Skeletal muscle tissue (tissue), 4 donors: Measurements from ENCODE around the gene SASH1. TPM values are rescaled to one million over a fixed set of nuclear protein-coding genes. Genes with fewer than 3 reads are reported as not detected.

Experiments used
- H3K27ac ChIP-seq: one replicate; pipeline ENCODE4 v1.7.0; 2013; ENCODE audit warnings: mild to moderate bottlenecking, low read depth, low read length, inconsistent platforms
- H3K27me3 ChIP-seq, 3 donors: one replicate each; pipeline ENCODE4 v1.7.0; 2013; ENCODE audit warnings: low read length in 3 of 3; ENCODE audit not compliant: control insufficient read depth in 3 of 3, insufficient read depth in 3 of 3
- H3K36me3 ChIP-seq, 3 donors: one replicate each; pipeline ENCODE4 v1.7.0; 2013; ENCODE audit warnings: low read length in 3 of 3; ENCODE audit not compliant: control insufficient read depth in 3 of 3, insufficient read depth in 3 of 3
- H3K4me1 ChIP-seq, 3 donors: one replicate each; pipeline ENCODE4 v1.7.0; 2013; ENCODE audit warnings: low read length in 3 of 3, mild to moderate bottlenecking in 3 of 3; ENCODE audit not compliant: control insufficient read depth in 3 of 3, insufficient read depth in 3 of 3
- H3K4me3 ChIP-seq, 3 donors: one replicate each; pipeline ENCODE4 v1.7.0; 2013; ENCODE audit warnings: low read length in 3 of 3
- H3K9ac ChIP-seq, 3 donors: one replicate each; pipeline ENCODE4 v1.7.0; 2013; ENCODE audit warnings: low read length in 3 of 3, mild to moderate bottlenecking in 3 of 3, moderate library complexity in 2 of 3, low read depth in 1 of 3
- H3K9me3 ChIP-seq, 3 donors: one replicate each; pipeline ENCODE4 v1.7.0; 2013; ENCODE audit warnings: low read length in 3 of 3; ENCODE audit not compliant: control insufficient read depth in 3 of 3
- total RNA-seq: library from RNA; depleted of rRNA; stranded (reverse); fragments of >200 nt; gene quantifications from one replicate; pipeline ENCODE4 v1.2.3, GENCODE V29; 2014
- donor health status: Osteomylitis.

The SASH1 gene
- total RNA-seq, 1 donor from 2014 or later = 85.1 TPM

DNA sequence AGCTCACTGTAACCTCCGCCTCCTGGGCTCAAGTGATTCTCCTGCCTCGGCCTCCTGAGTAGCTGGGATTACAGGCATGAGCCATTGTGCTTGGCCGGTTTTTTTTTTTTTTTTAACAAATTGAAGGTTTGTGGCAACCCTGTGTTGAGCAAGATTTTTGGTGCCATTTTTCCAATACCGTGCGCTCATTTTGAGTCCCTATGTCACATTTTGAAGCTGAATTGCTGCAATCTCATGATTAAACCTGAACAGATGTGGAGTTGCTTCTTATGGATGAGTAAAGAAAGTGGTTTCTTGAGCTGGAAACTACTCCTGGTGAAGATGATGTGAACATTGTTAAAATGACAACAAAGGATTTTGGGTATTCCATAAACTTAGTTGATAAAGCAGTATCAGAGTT is 16.6 kb downstream of the SASH1 start:
- H3K4me1 ChIP-seq = peaks cover 0 to 12% (median 6%) of the 10 kb centered on the region in 3 donors
- no peaks in the 10 kb centered on the region for H3K27me3 ChIP-seq
- no peak overlapping the region for H3K27ac ChIP-seq
- no peak overlapping the region for H3K9ac ChIP-seq
- no peaks in the 10 kb centered on the region for H3K9me3 ChIP-seq
- H3K4me3 ChIP-seq = no peak overlapping the region
- H3K36me3 ChIP-seq = no peaks in the 10 kb centered on the region

DNA sequence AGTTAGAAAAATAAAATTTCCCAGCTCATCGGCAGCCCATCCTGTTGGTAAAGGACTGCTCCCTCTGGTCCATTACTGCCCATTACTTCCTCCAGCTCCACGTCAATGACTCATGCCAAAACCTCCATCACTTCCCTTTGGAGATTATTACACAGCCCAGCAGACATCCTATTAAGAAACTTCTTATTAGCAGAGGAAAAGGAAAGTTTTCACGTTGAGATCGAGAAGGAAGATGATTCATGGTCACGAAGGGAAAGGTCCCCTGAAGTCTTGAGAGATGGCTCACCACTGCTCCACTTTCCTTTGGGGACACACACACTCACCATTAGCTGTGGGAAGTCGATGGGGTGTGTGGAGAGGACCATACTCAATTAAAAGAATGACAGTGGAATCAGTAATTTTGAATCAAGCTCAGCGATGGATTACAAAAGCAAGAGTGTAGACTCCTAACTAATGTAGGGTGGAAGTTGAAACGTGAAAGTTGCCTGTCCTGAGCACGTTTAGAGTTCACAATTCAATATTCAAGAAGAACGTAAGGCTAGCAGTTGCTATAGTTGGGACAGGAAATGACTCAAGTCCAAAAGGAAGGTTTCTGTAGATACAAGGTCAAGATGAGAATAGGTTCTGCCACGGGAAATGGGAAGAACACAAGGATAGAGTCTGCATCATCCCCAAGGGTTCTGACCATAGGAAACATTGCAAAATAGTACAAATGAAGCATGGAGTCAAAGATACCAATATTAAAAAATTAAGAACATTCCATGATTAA is 21.6 kb downstream of the SASH1 start:
- Histone ChIP-seq H3K4me3 (no peak overlapping the region), H3K27me3 (no peaks in the 10 kb centered on the region), H3K4me1 (peaks cover 0 to 18% (median 13%) of the 10 kb centered on the region in 3 donors), H3K9ac (no peak overlapping the region), H3K9me3 (no peaks in the 10 kb centered on the region), H3K27ac (peak overlapping the region; percentile 58), H3K36me3 (no peaks in the 10 kb centered on the region)

- H3K9ac ChIP-seq = no peak overlapping the region
- no peaks in the 10 kb centered on the region for H3K36me3 ChIP-seq
- H3K27me3 ChIP-seq = no peaks in the 10 kb centered on the region
- peaks cover 0 to 18% (median 13%) of the 10 kb centered on the region in 3 donors for H3K4me1 ChIP-seq
- H3K9me3 ChIP-seq = no peaks in the 10 kb centered on the region
- H3K4me3 ChIP-seq = no peak overlapping the region
- H3K27ac ChIP-seq = no peak overlapping the region
Measured at GRCh38 chr6:148365041-148365440, 22.4 kb downstream of the SASH1 start.

DNA sequence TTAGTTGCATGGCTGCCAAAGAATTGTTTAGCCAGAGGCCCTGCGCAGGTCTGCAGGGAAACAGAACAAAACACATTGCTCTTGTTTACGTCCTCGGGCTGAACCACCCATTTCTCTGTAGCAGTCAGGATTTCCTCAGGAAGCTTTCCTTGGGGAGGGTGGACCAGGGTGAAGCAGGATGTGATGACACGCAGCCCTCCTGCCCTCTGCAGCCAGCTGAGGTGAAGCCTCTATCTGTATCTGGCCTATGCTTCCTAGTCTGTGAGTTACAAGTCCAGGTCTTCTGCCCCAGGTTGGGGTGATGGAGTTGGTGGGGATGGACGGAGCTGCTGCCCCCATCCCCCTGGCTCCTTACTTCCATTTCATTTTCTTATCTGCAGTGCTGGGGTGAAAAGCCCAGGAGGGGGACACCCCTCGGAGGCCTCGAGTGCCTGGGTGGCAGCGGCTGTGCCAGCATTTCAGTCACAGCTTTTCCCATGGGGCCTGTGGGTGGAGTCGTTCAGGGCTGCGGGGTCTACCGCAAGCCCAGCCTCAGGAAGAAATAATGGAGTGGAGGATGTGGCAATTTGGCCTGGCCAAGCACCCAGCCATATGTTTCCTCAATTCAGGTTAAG is 24.9 kb downstream of the SASH1 start:
- Histone ChIP-seq H3K27ac (peak overlapping the region; percentile 80), H3K9ac (no peak overlapping the region), H3K27me3 (no peaks in the 10 kb centered on the region), H3K4me3 (peak overlapping the region in 1 of 3 donors; percentile 13), H3K4me1 (peaks cover 0 to 17% (median 16%) of the 10 kb centered on the region in 3 donors), H3K9me3 (no peaks in the 10 kb centered on the region), H3K36me3 (no peaks in the 10 kb centered on the region)

- no peak overlapping the region for H3K4me3 ChIP-seq
- no peak overlapping the region for H3K27ac ChIP-seq
- H3K4me1 ChIP-seq = peaks cover 0 to 10% (median 9%) of the 10 kb centered on the region in 3 donors
- H3K9ac ChIP-seq = no peak overlapping the region
- H3K36me3 ChIP-seq = no peaks in the 10 kb centered on the region
- no peaks in the 10 kb centered on the region for H3K9me3 ChIP-seq
- H3K27me3 ChIP-seq = no peaks in the 10 kb centered on the region
Measured at GRCh38 chr6:148370176-148370575, 27.5 kb downstream of the SASH1 start.

- peaks cover 0 to 3% (median 2%) of the 10 kb centered on the region in 3 donors for H3K4me1 ChIP-seq
- no peak overlapping the region for H3K9ac ChIP-seq
- no peaks in the 10 kb centered on the region for H3K27me3 ChIP-seq
- H3K4me3 ChIP-seq = no peak overlapping the region
- no peaks in the 10 kb centered on the region for H3K9me3 ChIP-seq
- H3K27ac ChIP-seq = no peak overlapping the region
- no peaks in the 10 kb centered on the region for H3K36me3 ChIP-seq
Measured at GRCh38 chr6:148374040-148374774, 31.6 kb downstream of the SASH1 start.

- Histone ChIP-seq H3K9ac (no peak overlapping the region), H3K27me3 (no peaks in the 10 kb centered on the region), H3K27ac (no peak overlapping the region), H3K4me3 (no peak overlapping the region), H3K36me3 (no peaks in the 10 kb centered on the region), H3K4me1 (peaks cover 0 to 9% (median 3%) of the 10 kb centered on the region in 3 donors), H3K9me3 (no peaks in the 10 kb centered on the region)
Measured at GRCh38 chr6:148375401-148375800, 32.8 kb downstream of the SASH1 start.

- Histone ChIP-seq H3K27me3 (no peaks in the 10 kb centered on the region), H3K27ac (peak overlapping the region; percentile 42), H3K9ac (no peak overlapping the region), H3K4me1 (peaks cover 4 to 15% (median 5%) of the 10 kb centered on the region in 3 donors), H3K4me3 (no peak overlapping the region), H3K36me3 (no peaks in the 10 kb centered on the region), H3K9me3 (no peaks in the 10 kb centered on the region)
Measured at GRCh38 chr6:148379481-148379880, 36.8 kb downstream of the SASH1 start.

GRCh38 chr6:148379966-148380713 is 37.5 kb downstream of the SASH1 start:
- Histone ChIP-seq H3K9me3 (no peaks in the 10 kb centered on the region), H3K9ac (no peak overlapping the region), H3K27ac (peak overlapping the region; percentile 42), H3K27me3 (no peaks in the 10 kb centered on the region), H3K4me3 (no peak overlapping the region), H3K36me3 (no peaks in the 10 kb centered on the region), H3K4me1 (peaks cover 4 to 15% (median 5%) of the 10 kb centered on the region in 3 donors)
